Parathyroid adenoma (tissue), 2 donors: ENCODE measurements around the gene IER3.
A peak's percentile ranks its signal among the peaks of the same experiment; 100 is the strongest.

Experiments
- H2AFZ ChIP-seq: fragments of 300-600 bp; sonication (generic); one replicate; pipeline ENCODE4 v1.7.0; 2017; ENCODE audit warnings: antibody characterized with exemption, mild to moderate bottlenecking
- H3K27ac ChIP-seq: fragments of 300-600 bp; sonication (generic); one replicate; pipeline ENCODE4 v1.7.0; 2017
- H3K27me3 ChIP-seq: fragments of 300-600 bp; sonication (generic); one replicate; pipeline ENCODE4 v1.7.0; 2017; ENCODE audit warnings: low read length; ENCODE audit not compliant: control insufficient read depth, insufficient read depth
- H3K36me3 ChIP-seq: fragments of 300-600 bp; sonication (generic); one replicate; pipeline ENCODE4 v1.7.0; 2017; ENCODE audit warnings: low read length; ENCODE audit not compliant: control insufficient read depth, insufficient read depth
- H3K4me1 ChIP-seq: fragments of 300-600 bp; sonication (generic); one replicate; pipeline ENCODE4 v1.7.0; 2017; ENCODE audit warnings: control low read depth
- H3K4me2 ChIP-seq: fragments of 300-600 bp; sonication (generic); one replicate; pipeline ENCODE4 v1.7.0; 2017; ENCODE audit warnings: low read length
- H3K4me3 ChIP-seq: fragments of 300-600 bp; sonication (generic); one replicate; pipeline ENCODE4 v1.7.0; 2017; ENCODE audit warnings: low read depth, low read length
- H3K79me2 ChIP-seq: fragments of 300-600 bp; sonication (generic); one replicate; pipeline ENCODE4 v1.7.0; 2017; ENCODE audit warnings: control low read depth
- H3K9ac ChIP-seq: fragments of 300-600 bp; sonication (generic); one replicate; pipeline ENCODE4 v1.7.0; 2017; ENCODE audit warnings: mild to moderate bottlenecking
- H3K9me3 ChIP-seq: fragments of 300-600 bp; sonication (generic); one replicate; pipeline ENCODE4 v1.7.0; 2017; ENCODE audit warnings: low read length; ENCODE audit not compliant: control insufficient read depth
- TF ChIP-seq, protein P1 (sequence below): fragments of 300-600 bp; sonication (generic); IDR thresholded peaks from one replicate; pipeline ENCODE4 v1.7.0; 2017; ENCODE audit warnings: antibody characterized with exemption, mild to moderate bottlenecking
- donor health status: primary hyperparathyroidism.

IER3 gene

DNA sequence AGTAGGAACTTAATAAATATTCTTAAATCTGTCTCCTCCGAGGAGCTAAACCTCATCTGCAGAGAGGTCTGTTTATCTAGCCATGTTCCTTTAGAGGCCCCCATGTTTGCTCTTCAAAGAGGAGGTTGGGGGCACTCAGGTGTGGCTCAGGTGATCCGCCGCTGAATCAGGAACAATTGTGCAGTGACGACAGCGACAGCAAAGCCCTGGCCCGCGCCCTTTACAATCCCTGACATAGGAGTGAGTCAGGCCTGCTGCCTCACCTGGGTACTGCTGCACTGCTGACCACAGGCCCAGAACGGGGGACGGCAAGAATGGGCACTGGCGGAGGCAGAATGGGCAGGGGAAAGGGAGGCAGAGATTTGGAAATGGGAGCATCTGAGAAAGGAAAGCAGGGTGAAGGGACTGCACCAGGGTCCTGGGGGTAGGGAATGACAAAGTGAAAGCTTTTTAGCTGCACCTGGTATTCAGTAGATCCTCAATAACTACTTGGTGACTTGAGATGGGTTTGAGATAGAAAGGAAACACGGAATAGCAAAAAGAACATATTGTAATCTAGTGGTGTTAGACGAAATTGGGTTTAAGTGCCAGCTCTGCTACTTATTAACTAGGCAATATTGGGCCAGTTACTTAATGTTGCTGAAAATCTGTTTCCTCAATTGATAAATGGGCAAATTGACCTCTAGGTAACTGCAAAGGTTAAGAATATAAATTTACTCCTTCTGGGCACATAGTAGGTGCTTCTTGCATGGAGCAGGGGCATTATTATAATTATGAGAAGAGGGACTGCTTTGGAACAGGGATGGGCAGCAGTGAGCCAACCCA, 5.4 kb upstream of the IER3 start:
- Histone ChIP-seq H3K4me1 (peaks cover 6% of the 10 kb centered on the region), H3K79me2 (no peaks in the 10 kb centered on the region), H3K4me2 (no peak overlapping the region), H3K9me3 (no peaks in the 10 kb centered on the region), H3K27me3 (no peaks in the 10 kb centered on the region), H3K36me3 (no peaks in the 10 kb centered on the region), H3K27ac (no peak overlapping the region), H3K9ac (no peak overlapping the region), H3K4me3 (no peak overlapping the region), H2AFZ (peak overlapping the region; percentile 50)
- TF ChIP-seq, protein P1, sequence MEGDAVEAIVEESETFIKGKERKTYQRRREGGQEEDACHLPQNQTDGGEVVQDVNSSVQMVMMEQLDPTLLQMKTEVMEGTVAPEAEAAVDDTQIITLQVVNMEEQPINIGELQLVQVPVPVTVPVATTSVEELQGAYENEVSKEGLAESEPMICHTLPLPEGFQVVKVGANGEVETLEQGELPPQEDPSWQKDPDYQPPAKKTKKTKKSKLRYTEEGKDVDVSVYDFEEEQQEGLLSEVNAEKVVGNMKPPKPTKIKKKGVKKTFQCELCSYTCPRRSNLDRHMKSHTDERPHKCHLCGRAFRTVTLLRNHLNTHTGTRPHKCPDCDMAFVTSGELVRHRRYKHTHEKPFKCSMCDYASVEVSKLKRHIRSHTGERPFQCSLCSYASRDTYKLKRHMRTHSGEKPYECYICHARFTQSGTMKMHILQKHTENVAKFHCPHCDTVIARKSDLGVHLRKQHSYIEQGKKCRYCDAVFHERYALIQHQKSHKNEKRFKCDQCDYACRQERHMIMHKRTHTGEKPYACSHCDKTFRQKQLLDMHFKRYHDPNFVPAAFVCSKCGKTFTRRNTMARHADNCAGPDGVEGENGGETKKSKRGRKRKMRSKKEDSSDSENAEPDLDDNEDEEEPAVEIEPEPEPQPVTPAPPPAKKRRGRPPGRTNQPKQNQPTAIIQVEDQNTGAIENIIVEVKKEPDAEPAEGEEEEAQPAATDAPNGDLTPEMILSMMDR = no peak

DNA sequence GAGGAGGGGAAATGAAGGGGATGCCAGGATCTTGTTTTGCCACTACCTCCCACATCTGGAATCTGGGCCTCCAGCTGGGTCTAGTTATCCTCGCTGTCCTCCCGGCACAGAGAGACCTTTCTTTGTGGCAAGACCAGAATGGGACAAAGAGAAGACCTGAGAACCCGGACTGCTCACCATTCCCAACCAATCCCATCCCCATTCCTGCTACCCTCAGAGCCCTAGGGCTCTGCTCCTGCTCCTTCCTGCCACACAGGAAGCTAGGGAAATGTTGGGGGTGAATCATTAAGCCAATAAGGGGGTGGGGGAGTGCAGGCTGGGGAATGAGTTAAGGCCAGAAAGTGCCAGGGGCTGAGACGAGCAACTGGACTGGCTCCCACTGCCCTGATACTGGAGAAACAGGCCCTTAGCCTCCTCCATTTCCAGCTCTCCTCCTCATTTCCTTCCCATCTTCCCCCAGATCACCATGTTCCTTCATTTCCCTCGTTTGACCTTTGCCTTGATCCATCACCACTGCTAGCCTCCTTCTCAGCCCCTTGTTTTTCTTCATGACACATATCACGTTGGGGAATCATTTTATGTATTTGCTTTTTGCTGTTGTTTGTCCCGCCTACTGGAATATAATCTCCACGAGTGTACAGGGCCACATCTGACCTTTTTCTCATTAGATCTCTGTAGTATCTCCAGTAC, 4.6 kb upstream of the IER3 start:
- H3K4me1 ChIP-seq = peaks cover 6% of the 10 kb centered on the region
- TF ChIP-seq, protein P1 = no peak
- H3K9ac ChIP-seq = no peak overlapping the region

DNA sequence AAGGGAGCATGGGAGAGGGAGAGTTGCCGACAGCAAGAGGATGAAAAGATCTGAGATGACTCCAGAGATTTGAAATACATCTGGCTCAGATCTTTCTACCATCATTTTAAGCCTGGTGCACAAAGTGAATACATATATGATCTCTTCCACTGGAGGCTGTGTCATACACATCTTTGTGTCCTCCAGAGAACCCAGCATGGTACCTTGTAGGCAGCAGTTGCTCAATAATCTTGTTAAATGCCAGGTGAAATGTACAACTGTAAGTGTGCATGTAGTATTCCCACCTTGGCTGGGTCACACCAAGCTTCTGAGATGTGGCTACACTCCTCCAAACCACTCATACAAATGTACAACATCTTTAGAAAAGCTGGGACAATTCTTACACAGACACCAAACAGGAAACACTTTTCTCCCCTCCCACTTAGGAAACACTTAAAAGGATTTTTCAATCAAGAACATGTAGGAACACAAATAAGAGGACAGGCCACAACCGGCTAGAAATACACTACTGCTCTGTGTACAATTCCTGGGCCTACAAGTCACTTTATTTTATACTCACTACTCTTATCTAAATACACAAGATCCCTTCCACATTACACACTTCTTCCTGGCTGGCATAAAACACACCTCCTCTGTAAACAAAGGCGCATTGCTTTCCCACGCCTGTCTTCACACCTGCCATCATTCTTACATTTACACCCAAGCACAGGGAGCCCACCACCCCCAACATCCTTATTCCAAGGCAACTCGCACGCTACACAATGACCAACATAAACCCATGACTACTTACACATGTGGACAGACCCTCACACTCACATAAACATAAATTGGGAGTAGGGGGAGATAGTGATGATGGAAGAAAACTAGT, 3.8 kb upstream of the IER3 start:
- Histone ChIP-seq H3K79me2 (no peaks in the 10 kb centered on the region), H3K9ac (no peak overlapping the region), H3K27ac (peak overlapping the region; percentile 3), H3K4me3 (no peak overlapping the region), H3K36me3 (no peaks in the 10 kb centered on the region), H2AFZ (no peak overlapping the region), H3K4me1 (peaks cover 6% of the 10 kb centered on the region), H3K27me3 (no peaks in the 10 kb centered on the region), H3K9me3 (no peaks in the 10 kb centered on the region), H3K4me2 (no peak overlapping the region)
- TF ChIP-seq, protein P1 = no peak

More for the DNA sequence above, 4.6 kb upstream of the IER3 start:
- H3K4me2 ChIP-seq = no peak overlapping the region
- H3K36me3 ChIP-seq = no peaks in the 10 kb centered on the region
- no peak overlapping the region for H3K27ac ChIP-seq
- H2AFZ ChIP-seq = peak overlapping the region; percentile 50
- H3K9me3 ChIP-seq = no peaks in the 10 kb centered on the region
- no peak overlapping the region for H3K4me3 ChIP-seq
- H3K79me2 ChIP-seq = no peaks in the 10 kb centered on the region
- H3K27me3 ChIP-seq = no peaks in the 10 kb centered on the region

DNA sequence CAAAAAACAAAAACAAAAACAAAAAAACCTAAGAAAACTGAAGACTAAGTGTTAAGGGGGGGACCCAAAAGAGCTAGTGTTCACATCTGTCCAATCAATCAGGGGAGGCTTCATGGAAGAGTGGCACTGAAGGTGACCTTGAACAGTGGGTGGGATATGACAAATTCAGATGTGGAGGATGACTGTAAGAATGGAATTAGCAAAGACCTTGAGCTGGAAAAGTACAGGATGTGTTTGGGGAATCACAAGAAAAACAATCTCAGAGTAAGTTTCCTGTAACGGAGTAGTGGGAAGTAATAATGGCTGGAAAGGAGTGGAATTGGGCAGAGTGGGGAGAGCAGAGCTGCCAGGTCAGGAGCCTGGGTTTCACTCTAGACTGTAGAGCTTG, 2.9 kb upstream of the IER3 start:
- H3K9ac ChIP-seq = no peak overlapping the region

More for the DNA sequence above, 2.9 kb upstream of the IER3 start:
- no peak overlapping the region for H3K4me3 ChIP-seq
- TF ChIP-seq, protein P1 = no peak
- no peaks in the 10 kb centered on the region for H3K27me3 ChIP-seq
- no peak overlapping the region for H2AFZ ChIP-seq
- H3K36me3 ChIP-seq = no peaks in the 10 kb centered on the region
- no peaks in the 10 kb centered on the region for H3K9me3 ChIP-seq
- H3K79me2 ChIP-seq = no peaks in the 10 kb centered on the region
- peak overlapping the region; percentile 3 for H3K27ac ChIP-seq
- no peak overlapping the region for H3K4me2 ChIP-seq
- peaks cover 6% of the 10 kb centered on the region for H3K4me1 ChIP-seq
